A549 (cell line): ENCODE results near the gene CMTR1.

ENCODE experiments used
- CBX8 ChIP-seq: fragments of 200-600 bp; sonication (generic); IDR thresholded peaks from 2 replicates; pipeline ENCODE4 v1.6.1; 2016
- CTCF ChIP-seq: fragments of >200 bp; sonication (Bioruptor Twin); formaldehyde crosslinking; IDR thresholded peaks from 3 replicates; pipeline ENCODE4 v1.5.1; 2016
- JUN ChIP-seq, 2 experiments: fragments of >200 bp; sonication (Bioruptor Twin); formaldehyde crosslinking; IDR thresholded peaks; 2 replicates in 1 of 2; 3 replicates in 1 of 2; pipeline ENCODE4 v1.6.1; 2016 to 2017
- KDM1A ChIP-seq: fragments of 200-600 bp; sonication (generic); IDR thresholded peaks from 2 replicates; pipeline ENCODE4 v1.6.1; 2016; ENCODE audit warnings: low read depth, mild to moderate bottlenecking
- MAFK ChIP-seq: fragments of 450-650 bp; IDR thresholded peaks from 2 replicates; pipeline ENCODE4 v1.6.1; 2014; ENCODE audit not compliant: partially characterized antibody
- MAX ChIP-seq: IDR thresholded peaks from 2 replicates; pipeline ENCODE4 v1.6.1; 2012
- MAZ ChIP-seq: fragments of 150-350 bp; IDR thresholded peaks from 2 replicates; pipeline ENCODE4 v1.6.1; 2014; ENCODE audit warnings: antibody characterized with exemption, low read depth, low read length, borderline replicate concordance
- POLR2A ChIP-seq: IDR thresholded peaks from 2 replicates; pipeline ENCODE4 v1.6.1; 2012; ENCODE audit warnings: mild to moderate bottlenecking, low read length
- RAD21 ChIP-seq, 2 experiments: fragments of >200 bp in 1 of 2; sonication (Bioruptor Twin) in 1 of 2; formaldehyde crosslinking in 1 of 2; IDR thresholded peaks in 1 of 2; conservative IDR thresholded peaks in 1 of 2; 2 replicates in 1 of 2; 3 replicates in 1 of 2; pipeline ENCODE4 v1.6.1; 2012 to 2018; ENCODE audit warnings: inconsistent platforms in 1 of 2
- RCOR1 ChIP-seq: fragments of 150-350 bp; IDR thresholded peaks from 2 replicates; pipeline ENCODE4 v1.6.1; 2014; ENCODE audit warnings: antibody characterized with exemption, low read length, low read depth
- RFX5 ChIP-seq: fragments of 450-650 bp; IDR thresholded peaks from 2 replicates; pipeline ENCODE4 v1.7.1; 2014; ENCODE audit warnings: antibody characterized with exemption, mild to moderate bottlenecking, moderate library complexity
- TFCP2L1 ChIP-seq: fragments of 250-450 bp; sonication (Bioruptor Pico); IDR thresholded peaks from 2 replicates; pipeline ENCODE4 v1.5.0; 2021; ENCODE audit warnings: mild to moderate bottlenecking

- TF ChIP-seq POLR2A, result no peak
- TF ChIP-seq CTCF, result no peak
- TF ChIP-seq JUN (IDR thresholded peaks at IDR 0.05), result no peak
- TF ChIP-seq RAD21 (conservative IDR thresholded peaks at IDR 0.05 in 1 of 2, IDR thresholded peaks at IDR 0.05 in 1 of 2), result no peak
- TF ChIP-seq MAZ, result no peak
- no peak for TF ChIP-seq TFCP2L1
- no peak for TF ChIP-seq KDM1A
- no peak for TF ChIP-seq MAX
- TF ChIP-seq CBX8, result no peak
- no peak for TF ChIP-seq RCOR1
- no peak for TF ChIP-seq MAFK
- no peak for TF ChIP-seq RFX5
These were observed 78.9 kb downstream of the CMTR1 start for GRCh38 chr6:37511910-37512399.
